PC-3 (cell line): ENCODE results near the gene THAP2.
"Not testable (repeated sequence)": the region's sequence is repeated elsewhere in the genome, so short reads cannot be mapped to it uniquely, and the experiment has no call there.

Experiments
- EZH2 ChIP-seq: fragments of 300-600 bp; sonication (generic); IDR thresholded peaks from one replicate; pipeline ENCODE4 v1.6.1; 2017; ENCODE audit warnings: antibody characterized with exemption, mild to moderate bottlenecking, low read length; ENCODE audit not compliant: unreplicated experiment
- TF ChIP-seq, protein P1 (sequence below): fragments of 300-600 bp; sonication (generic); conservative IDR thresholded peaks from 2 replicates; pipeline ENCODE4 v1.5.1; 2017; ENCODE audit warnings: antibody characterized with exemption, low read depth, mild to moderate bottlenecking, low read length

DNA sequence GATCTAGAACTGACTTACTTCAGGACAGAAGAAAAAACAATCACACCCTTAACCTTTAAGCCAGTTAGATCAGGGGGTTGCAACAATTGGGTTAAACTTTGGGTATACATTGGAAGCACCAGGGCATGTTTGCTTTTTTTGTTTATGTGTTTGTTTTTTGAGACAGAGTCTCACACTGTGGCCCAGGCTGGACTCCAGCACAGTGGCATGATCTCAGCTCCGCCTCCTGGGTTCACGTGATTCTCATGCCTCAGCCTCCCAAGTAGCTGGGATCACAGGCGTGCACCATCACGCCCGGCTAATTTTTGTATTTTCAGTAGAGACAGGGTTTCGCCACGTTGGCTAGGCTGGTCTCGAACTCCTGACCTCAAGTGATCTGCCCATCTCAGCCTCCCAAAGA lies 38.1 kb downstream of the THAP2 start:
- TF ChIP-seq, protein P1, sequence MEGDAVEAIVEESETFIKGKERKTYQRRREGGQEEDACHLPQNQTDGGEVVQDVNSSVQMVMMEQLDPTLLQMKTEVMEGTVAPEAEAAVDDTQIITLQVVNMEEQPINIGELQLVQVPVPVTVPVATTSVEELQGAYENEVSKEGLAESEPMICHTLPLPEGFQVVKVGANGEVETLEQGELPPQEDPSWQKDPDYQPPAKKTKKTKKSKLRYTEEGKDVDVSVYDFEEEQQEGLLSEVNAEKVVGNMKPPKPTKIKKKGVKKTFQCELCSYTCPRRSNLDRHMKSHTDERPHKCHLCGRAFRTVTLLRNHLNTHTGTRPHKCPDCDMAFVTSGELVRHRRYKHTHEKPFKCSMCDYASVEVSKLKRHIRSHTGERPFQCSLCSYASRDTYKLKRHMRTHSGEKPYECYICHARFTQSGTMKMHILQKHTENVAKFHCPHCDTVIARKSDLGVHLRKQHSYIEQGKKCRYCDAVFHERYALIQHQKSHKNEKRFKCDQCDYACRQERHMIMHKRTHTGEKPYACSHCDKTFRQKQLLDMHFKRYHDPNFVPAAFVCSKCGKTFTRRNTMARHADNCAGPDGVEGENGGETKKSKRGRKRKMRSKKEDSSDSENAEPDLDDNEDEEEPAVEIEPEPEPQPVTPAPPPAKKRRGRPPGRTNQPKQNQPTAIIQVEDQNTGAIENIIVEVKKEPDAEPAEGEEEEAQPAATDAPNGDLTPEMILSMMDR = not testable (repeated sequence)
- not testable (repeated sequence) for TF ChIP-seq EZH2
